Suppressor macrophage treated with lipopolysaccharide for 4 hours (primary cell): Measurements from ENCODE around the gene CCDC187.

Experiments
- DNase-seq: peaks from one replicate; pipeline ENCODE4 v3.0.0-alpha.2; 2020

CCDC187 gene

GRCh38 chr9:136264441-136265405, 39.2 kb downstream of the CCDC187 start:
- DNase-seq = no peak

- DNase-seq = no peak
These were observed 39.9 kb downstream of the CCDC187 start for GRCh38 chr9:136264031-136264430.

GRCh38 chr9:136262671-136263178, 41.2 kb downstream of the CCDC187 start:
- no peak for DNase-seq

GRCh38 chr9:136261686-136262430, 42.0 kb downstream of the CCDC187 start:
- no peak for DNase-seq

GRCh38 chr9:136260936-136261472, 42.9 kb downstream of the CCDC187 start:
- DNase-seq = no peak

- DNase-seq = no peak
These were observed 43.4 kb downstream of the CCDC187 start for GRCh38 chr9:136260521-136260920.

- DNase-seq = no peak
These were observed 44.1 kb downstream of the CCDC187 start for GRCh38 chr9:136259836-136260235.

- DNase-seq = no peak
These were observed 44.4 kb downstream of the CCDC187 start for GRCh38 chr9:136259517-136259813.

GRCh38 chr9:136258786-136259516, 44.9 kb downstream of the CCDC187 start:
- DNase-seq = no peak

GRCh38 chr9:136258299-136258625, 45.6 kb downstream of the CCDC187 start:
- DNase-seq = no peak

GRCh38 chr9:136257381-136258298, 46.3 kb downstream of the CCDC187 start:
- DNase-seq = no peak

GRCh38 chr9:136255896-136256890, 47.7 kb downstream of the CCDC187 start:
- no peak for DNase-seq

- no peak for DNase-seq
These were observed 48.7 kb downstream of the CCDC187 start for GRCh38 chr9:136255166-136255538.

GRCh38 chr9:136254381-136255165, 49.3 kb downstream of the CCDC187 start:
- no peak for DNase-seq

- DNase-seq = no peak
These were observed 50.4 kb downstream of the CCDC187 start for GRCh38 chr9:136253246-136254130.

GRCh38 chr9:136252846-136253245, 51.0 kb downstream of the CCDC187 start:
- DNase-seq = no peak

GRCh38 chr9:136252281-136252680, 51.6 kb downstream of the CCDC187 start:
- DNase-seq = no peak

- no peak for DNase-seq
These were observed 52.4 kb downstream of the CCDC187 start for GRCh38 chr9:136251264-136252115.
